WTC11 (cell line): ENCODE measurements around the gene FUT8. TPM values are rescaled to one million over a fixed set of nuclear protein-coding genes. Genes with fewer than 3 reads are reported as not detected.
"Not testable (repeated sequence)": the region's sequence is repeated elsewhere in the genome, so short reads cannot be mapped to it uniquely, and the experiment has no call there.

Experiments
- ATAC-seq: fragments of 200-7000 bp; cut with Tn5 transposase; 2 replicates; pipeline ENCODE4 v1.10.0; 2021; ENCODE audit warnings: mild to moderate bottlenecking, moderate library complexity
- CTCF ChIA-PET: fragments of 300-600 bp; sonication (Branson Sonifier 250); formaldehyde crosslinking; loops from one replicate; lab custom pipeline; 2021; ENCODE audit warnings: antibody characterized with exemption; lab: Charles Lee
- POLR2A ChIA-PET: fragments of 350-600 bp; sonication (Branson Sonifier 250); formaldehyde crosslinking; loops from one replicate; lab custom pipeline; 2021; ENCODE audit warnings: antibody characterized with exemption; lab: Charles Lee
- DNase-seq: peaks from one replicate; pipeline ENCODE4 v3.0.0; 2021; ENCODE audit warnings: low spot score
- H3K27ac Mint-ChIP-seq: 2 replicates; pipeline ENCODE4 v1.8.0; 2021; ENCODE audit warnings: mixed read lengths
- H3K27me3 Mint-ChIP-seq: 2 replicates; pipeline ENCODE4 v1.8.0; 2021; ENCODE audit warnings: low read depth, mild to moderate bottlenecking, moderate library complexity, mixed read lengths
- H3K36me3 Mint-ChIP-seq: 2 replicates; pipeline ENCODE4 v1.8.0; 2021; ENCODE audit warnings: mixed read lengths
- H3K4me1 Mint-ChIP-seq: 2 replicates; pipeline ENCODE4 v1.8.0; 2022; ENCODE audit warnings: mixed read lengths
- H3K4me3 Mint-ChIP-seq: 2 replicates; pipeline ENCODE4 v1.8.0; 2021; ENCODE audit warnings: mild to moderate bottlenecking, moderate library complexity, mixed read lengths
- H3K9me3 Mint-ChIP-seq: 2 replicates; pipeline ENCODE4 v1.8.0; 2021; ENCODE audit warnings: mixed read lengths
- FOXK1 ChIP-seq: sonication (generic); formaldehyde crosslinking; IDR thresholded peaks from 2 replicates; pipeline ENCODE4 v1.8.0; 2022; ENCODE audit warnings: mild to moderate bottlenecking, moderate library complexity, missing genetic modification reagents
- FOXP1 ChIP-seq: sonication (generic); formaldehyde crosslinking; IDR thresholded peaks from 2 replicates; pipeline ENCODE4 v1.8.0; 2022; ENCODE audit warnings: missing genetic modification reagents, mild to moderate bottlenecking, moderate library complexity, borderline replicate concordance
- GABPB1 ChIP-seq: sonication (generic); formaldehyde crosslinking; IDR thresholded peaks from 2 replicates; pipeline ENCODE4 v1.8.1; 2023; ENCODE audit warnings: mild to moderate bottlenecking, missing genetic modification reagents
- MYBL2 ChIP-seq: sonication (generic); formaldehyde crosslinking; IDR thresholded peaks from 2 replicates; pipeline ENCODE4 v1.8.1; 2023; ENCODE audit warnings: mild to moderate bottlenecking, moderate library complexity, missing genetic modification reagents
- NFYB ChIP-seq: sonication (generic); formaldehyde crosslinking; conservative IDR thresholded peaks from 2 replicates; pipeline ENCODE4 v1.8.0; 2022; ENCODE audit warnings: low read depth, missing genetic modification reagents
- NR2C2 ChIP-seq: sonication (generic); formaldehyde crosslinking; IDR thresholded peaks from 2 replicates; pipeline ENCODE4 v1.8.0; 2022; ENCODE audit warnings: mild to moderate bottlenecking, missing genetic modification reagents
- NR3C1 ChIP-seq: sonication (generic); formaldehyde crosslinking; conservative IDR thresholded peaks from 2 replicates; pipeline ENCODE4 v1.8.1; 2023; ENCODE audit warnings: low read depth, mild to moderate bottlenecking, missing genetic modification reagents
- OVOL2 ChIP-seq: fragments of 250-450 bp; sonication (Bioruptor Pico); IDR thresholded peaks from 2 replicates; pipeline ENCODE4 v1.9.0; 2021; ENCODE audit warnings: mild to moderate bottlenecking, borderline replicate concordance
- RORB ChIP-seq: fragments of 250-450 bp; sonication (Bioruptor Pico); IDR thresholded peaks from 2 replicates; pipeline ENCODE4 v1.9.0; 2021; ENCODE audit warnings: mild to moderate bottlenecking
- SMAD3 ChIP-seq: sonication (generic); formaldehyde crosslinking; IDR thresholded peaks from 2 replicates; pipeline ENCODE4 v1.8.0; 2022; ENCODE audit warnings: missing genetic modification reagents, mild to moderate bottlenecking, borderline replicate concordance
- SOX15 ChIP-seq: fragments of 250-450 bp; sonication (Bioruptor Pico); IDR thresholded peaks from 2 replicates; pipeline ENCODE4 v1.9.0; 2021; ENCODE audit warnings: mild to moderate bottlenecking
- SP1 ChIP-seq: sonication (generic); formaldehyde crosslinking; conservative IDR thresholded peaks from 2 replicates; pipeline ENCODE4 v1.8.1; 2022; ENCODE audit warnings: missing genetic modification reagents
- ZNF416 ChIP-seq: fragments of 250-450 bp; sonication (Bioruptor Pico); IDR thresholded peaks from 2 replicates; pipeline ENCODE4 v1.9.0; 2021; ENCODE audit warnings: mild to moderate bottlenecking, inconsistent platforms
- ZNF423 ChIP-seq: fragments of 250-450 bp; sonication (Bioruptor Pico); IDR thresholded peaks from 2 replicates; pipeline ENCODE4 v2.1.2; 2022; ENCODE audit warnings: mild to moderate bottlenecking, moderate library complexity
- total RNA-seq: library from RNA; stranded (reverse); gene quantifications from 3 replicates; pipeline ENCODE4 v1.2.3, GENCODE V29; 2021
- TF ChIP-seq, protein P1 (sequence below): fragments of 250-450 bp; sonication (Bioruptor Pico); IDR thresholded peaks from 2 replicates; pipeline ENCODE4 v2.1.2; 2022; ENCODE audit warnings: mild to moderate bottlenecking, moderate library complexity
- TF ChIP-seq, protein P2 (sequence below): sonication (generic); formaldehyde crosslinking; IDR thresholded peaks from 2 replicates; pipeline ENCODE4 v1.8.0; 2022; ENCODE audit warnings: mild to moderate bottlenecking, missing genetic modification reagents
- TF ChIP-seq, protein P3 (sequence below): sonication (generic); formaldehyde crosslinking; IDR thresholded peaks from 2 replicates; pipeline ENCODE4 v1.8.1; 2022; ENCODE audit warnings: mild to moderate bottlenecking, moderate library complexity, missing genetic modification reagents
- TF ChIP-seq, protein P4 (sequence below): sonication (generic); formaldehyde crosslinking; IDR thresholded peaks from 2 replicates; pipeline ENCODE4 v1.8.1; 2023; ENCODE audit warnings: mild to moderate bottlenecking, missing genetic modification reagents, moderate library complexity
- TF ChIP-seq, protein P5 (sequence below): fragments of 250-450 bp; sonication (Bioruptor Pico); conservative IDR thresholded peaks from 2 replicates; pipeline ENCODE4 v1.9.0; 2021; ENCODE audit warnings: mild to moderate bottlenecking

Gene FUT8
- total RNA-seq, 1 experiment from 2014 or later: 37.9 TPM

DNA sequence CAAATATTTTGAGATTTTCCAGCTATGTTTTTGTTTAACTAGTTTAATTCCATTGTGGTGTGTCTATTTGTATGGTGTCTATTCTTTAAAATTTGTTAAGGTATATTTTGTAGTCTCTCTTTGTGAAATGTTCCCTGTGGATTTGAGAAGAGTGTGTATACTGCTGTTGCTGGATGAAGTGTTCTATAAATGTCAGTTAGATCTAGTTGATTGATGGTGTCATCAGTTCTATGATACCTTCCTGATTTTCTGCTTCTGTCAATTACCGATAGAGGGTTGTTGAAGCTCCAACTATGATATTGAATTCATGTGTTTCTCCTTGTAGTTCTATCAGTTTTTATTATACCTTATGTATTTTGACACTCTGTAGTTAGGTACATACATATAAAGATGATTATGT lies 53.1 kb downstream of the FUT8 start:
- peaks cover 32% of the 10 kb centered on the region for H3K4me1 Mint-ChIP-seq
- H3K4me3 Mint-ChIP-seq: no peak overlapping the region
- ChIA-PET CTCF (no interaction called here), POLR2A (no interaction called here)
- ATAC-seq (no peak), DNase-seq (no peak)
- H3K36me3 Mint-ChIP-seq: peaks cover 2% of the 10 kb centered on the region
- H3K27ac Mint-ChIP-seq: no peak overlapping the region
- no peaks in the 10 kb centered on the region for H3K27me3 Mint-ChIP-seq
- TF ChIP-seq NR2C2 (CRISPR knock-in tag): no peak
- TF ChIP-seq RORB: no peak
- TF ChIP-seq SP1 (CRISPR knock-in tag): no peak
- TF ChIP-seq SMAD3: no peak
- no peak for TF ChIP-seq NFYB
- TF ChIP-seq FOXP1 (CRISPR knock-in tag): no peak
- TF ChIP-seq, protein P1, sequence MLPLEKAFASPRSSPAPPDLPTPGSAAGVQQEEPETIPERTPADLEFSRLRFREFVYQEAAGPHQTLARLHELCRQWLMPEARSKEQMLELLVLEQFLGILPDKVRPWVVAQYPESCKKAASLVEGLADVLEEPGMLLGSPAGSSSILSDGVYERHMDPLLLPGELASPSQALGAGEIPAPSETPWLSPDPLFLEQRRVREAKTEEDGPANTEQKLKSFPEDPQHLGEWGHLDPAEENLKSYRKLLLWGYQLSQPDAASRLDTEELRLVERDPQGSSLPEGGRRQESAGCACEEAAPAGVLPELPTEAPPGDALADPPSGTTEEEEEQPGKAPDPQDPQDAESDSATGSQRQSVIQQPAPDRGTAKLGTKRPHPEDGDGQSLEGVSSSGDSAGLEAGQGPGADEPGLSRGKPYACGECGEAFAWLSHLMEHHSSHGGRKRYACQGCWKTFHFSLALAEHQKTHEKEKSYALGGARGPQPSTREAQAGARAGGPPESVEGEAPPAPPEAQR (CRISPR knock-in tag): no peak
- TF ChIP-seq ZNF416 (CRISPR knock-in tag): no peak
- no peak for TF ChIP-seq GABPB1 (CRISPR knock-in tag)
- TF ChIP-seq, protein P2, sequence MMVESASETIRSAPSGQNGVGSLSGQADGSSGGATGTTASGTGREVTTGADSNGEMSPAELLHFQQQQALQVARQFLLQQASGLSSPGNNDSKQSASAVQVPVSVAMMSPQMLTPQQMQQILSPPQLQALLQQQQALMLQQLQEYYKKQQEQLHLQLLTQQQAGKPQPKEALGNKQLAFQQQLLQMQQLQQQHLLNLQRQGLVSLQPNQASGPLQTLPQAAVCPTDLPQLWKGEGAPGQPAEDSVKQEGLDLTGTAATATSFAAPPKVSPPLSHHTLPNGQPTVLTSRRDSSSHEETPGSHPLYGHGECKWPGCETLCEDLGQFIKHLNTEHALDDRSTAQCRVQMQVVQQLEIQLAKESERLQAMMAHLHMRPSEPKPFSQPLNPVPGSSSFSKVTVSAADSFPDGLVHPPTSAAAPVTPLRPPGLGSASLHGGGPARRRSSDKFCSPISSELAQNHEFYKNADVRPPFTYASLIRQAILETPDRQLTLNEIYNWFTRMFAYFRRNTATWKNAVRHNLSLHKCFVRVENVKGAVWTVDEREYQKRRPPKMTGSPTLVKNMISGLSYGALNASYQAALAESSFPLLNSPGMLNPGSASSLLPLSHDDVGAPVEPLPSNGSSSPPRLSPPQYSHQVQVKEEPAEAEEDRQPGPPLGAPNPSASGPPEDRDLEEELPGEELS (CRISPR knock-in tag): no peak
- TF ChIP-seq, protein P3, sequence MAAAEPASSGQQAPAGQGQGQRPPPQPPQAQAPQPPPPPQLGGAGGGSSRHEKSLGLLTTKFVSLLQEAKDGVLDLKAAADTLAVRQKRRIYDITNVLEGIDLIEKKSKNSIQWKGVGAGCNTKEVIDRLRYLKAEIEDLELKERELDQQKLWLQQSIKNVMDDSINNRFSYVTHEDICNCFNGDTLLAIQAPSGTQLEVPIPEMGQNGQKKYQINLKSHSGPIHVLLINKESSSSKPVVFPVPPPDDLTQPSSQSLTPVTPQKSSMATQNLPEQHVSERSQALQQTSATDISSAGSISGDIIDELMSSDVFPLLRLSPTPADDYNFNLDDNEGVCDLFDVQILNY (CRISPR knock-in tag): no peak
- no peak for TF ChIP-seq MYBL2
- no peak for TF ChIP-seq SOX15 (CRISPR knock-in tag)
- TF ChIP-seq, protein P4, sequence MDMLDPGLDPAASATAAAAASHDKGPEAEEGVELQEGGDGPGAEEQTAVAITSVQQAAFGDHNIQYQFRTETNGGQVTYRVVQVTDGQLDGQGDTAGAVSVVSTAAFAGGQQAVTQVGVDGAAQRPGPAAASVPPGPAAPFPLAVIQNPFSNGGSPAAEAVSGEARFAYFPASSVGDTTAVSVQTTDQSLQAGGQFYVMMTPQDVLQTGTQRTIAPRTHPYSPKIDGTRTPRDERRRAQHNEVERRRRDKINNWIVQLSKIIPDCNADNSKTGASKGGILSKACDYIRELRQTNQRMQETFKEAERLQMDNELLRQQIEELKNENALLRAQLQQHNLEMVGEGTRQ (CRISPR knock-in tag): no peak
- H3K9me3 Mint-ChIP-seq: 0 out of 2 replicates have a peak, but pooled peaks cover 2% of the 10 kb centered on the region

DNA sequence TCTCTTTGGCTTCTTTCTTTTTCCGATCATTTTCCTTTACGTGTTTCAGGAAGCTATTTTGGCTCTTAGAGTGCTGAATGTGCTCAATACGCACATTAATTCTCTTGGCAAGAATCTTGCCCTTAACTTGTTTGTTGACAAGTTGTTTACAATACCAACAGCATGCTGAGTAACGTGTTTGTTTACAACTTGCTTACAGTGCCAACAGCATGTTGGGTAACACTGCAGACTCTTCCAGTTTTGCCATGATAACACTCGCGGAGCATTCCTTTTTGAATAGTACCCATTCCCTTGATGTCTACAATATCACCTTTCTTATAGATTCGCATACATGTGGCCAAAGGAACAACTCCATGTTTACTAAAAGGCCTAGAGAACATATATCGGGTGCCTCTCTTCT lies 55.4 kb downstream of the FUT8 start:
- Mint-ChIP-seq H3K27ac (peak overlapping the region; percentile 73), H3K4me1 (peaks cover 41% of the 10 kb centered on the region)
- CTCF ChIA-PET, H3K9me3 Mint-ChIP-seq, H3K36me3 Mint-ChIP-seq, POLR2A ChIA-PET, ATAC-seq, H3K4me3 Mint-ChIP-seq, H3K27me3 Mint-ChIP-seq, DNase-seq: not testable (repeated sequence)

DNA sequence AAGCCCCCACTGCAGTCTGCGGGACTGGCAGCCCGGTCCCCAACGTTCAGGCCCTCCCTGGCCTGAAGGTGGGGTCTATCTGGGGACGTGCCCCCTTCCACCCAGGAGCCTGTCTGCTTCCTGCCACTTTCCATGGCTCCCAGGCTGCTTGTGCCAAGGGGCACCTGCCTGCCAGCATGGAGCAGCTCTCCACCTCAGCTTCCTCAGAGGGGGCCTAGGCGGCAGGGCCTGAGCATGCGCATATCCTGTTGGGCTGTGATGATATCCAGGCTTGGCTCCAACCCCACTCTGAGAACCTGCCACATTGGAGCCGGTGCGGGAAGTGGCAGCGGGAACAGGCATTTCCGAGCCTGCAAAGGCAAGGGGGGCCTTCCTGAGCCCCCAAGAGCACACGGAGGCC lies 57.4 kb downstream of the FUT8 start:
- ChIA-PET POLR2A (interaction anchor here (0.5 kb wide), 1 partner anchor 494 kb away, joined by 3 read pairs; no protein-coding TSS in a partner anchor), CTCF (interaction anchor here (1.0 kb wide), 1 partner anchor 55 kb away, joined by 3 read pairs; no protein-coding TSS in a partner anchor)
- DNase-seq: peak; percentile 20

More for the DNA sequence above, 57.4 kb downstream of the FUT8 start:
- H3K27me3 Mint-ChIP-seq: no peaks in the 10 kb centered on the region
- TF ChIP-seq ZNF423 (CRISPR knock-in tag) (no peak), OVOL2 (no peak), FOXK1 (no peak), FOXP1 (CRISPR knock-in tag) (0 out of 2 replicates have a peak, but pooled peaks have one; percentile 37), NR3C1 (no peak)
- TF ChIP-seq, protein P5, sequence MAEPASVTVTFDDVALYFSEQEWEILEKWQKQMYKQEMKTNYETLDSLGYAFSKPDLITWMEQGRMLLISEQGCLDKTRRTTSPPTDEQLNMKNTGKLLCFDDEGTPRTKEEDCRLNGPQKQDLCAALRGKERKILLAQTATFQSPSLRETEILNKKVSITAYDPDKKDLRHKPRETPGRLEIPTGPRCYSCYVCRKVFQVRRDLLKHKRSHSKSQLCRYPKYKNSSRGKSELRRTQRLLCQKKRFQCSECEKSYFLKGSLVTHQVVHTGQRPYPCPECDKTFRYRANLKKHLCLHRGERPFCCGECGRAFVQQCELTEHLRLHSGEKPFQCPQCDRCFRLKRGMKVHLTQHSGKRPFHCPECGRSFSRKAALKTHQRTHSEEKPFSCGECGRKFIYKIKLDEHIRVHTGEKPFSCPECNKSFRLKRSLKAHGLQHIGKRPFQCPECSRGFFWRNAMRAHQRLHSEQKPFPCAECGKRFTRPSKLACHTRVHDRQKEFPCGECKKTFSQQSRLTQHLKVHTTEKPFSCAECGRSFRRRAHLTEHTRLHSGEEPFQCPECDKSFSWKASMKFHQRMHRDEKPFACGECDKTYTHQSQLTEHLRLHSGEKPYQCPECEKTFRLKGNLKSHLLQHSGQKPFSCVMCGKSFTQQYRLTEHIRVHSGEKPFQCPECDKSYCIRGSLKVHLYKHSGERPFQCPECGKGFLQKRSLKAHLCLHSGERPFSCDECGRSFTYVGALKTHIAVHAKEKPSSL (CRISPR knock-in tag): no peak
- TF ChIP-seq, all 79 proteins: peak for 1
- Mint-ChIP-seq H3K36me3 (no peaks in the 10 kb centered on the region), H3K27ac (peak overlapping the region; percentile 78; the same call in 1 of the 2 replicates), H3K4me3 (no peak overlapping the region), H3K9me3 (no peaks in the 10 kb centered on the region), H3K4me1 (peaks cover 51% of the 10 kb centered on the region)
- ATAC-seq: peak; percentile 46
